IPS DF 19.7 (cell line): Measurements from ENCODE around the gene NPAS4.
"Not testable (repeated sequence)": the region's sequence is repeated elsewhere in the genome, so short reads cannot be mapped to it uniquely, and the experiment has no call there.

Source experiments
- DNase-seq: peaks from one replicate; pipeline ENCODE4 v3.0.0-alpha.2; 2013; ENCODE audit warnings: low read depth, low spot score

NPAS4 gene

GRCh38 chr11:66454247-66454646 lies 33.4 kb downstream of the NPAS4 start:
- no peak for DNase-seq

GRCh38 chr11:66454828-66455227 lies 34.0 kb downstream of the NPAS4 start:
- no peak for DNase-seq

- DNase-seq, result no peak
Observed at GRCh38 chr11:66457826-66458225, 37.0 kb downstream of the NPAS4 start.

- no peak for DNase-seq
Observed at GRCh38 chr11:66459138-66459778, 38.4 kb downstream of the NPAS4 start.

- no peak for DNase-seq
Observed at GRCh38 chr11:66462010-66462409, 41.2 kb downstream of the NPAS4 start.

DNA sequence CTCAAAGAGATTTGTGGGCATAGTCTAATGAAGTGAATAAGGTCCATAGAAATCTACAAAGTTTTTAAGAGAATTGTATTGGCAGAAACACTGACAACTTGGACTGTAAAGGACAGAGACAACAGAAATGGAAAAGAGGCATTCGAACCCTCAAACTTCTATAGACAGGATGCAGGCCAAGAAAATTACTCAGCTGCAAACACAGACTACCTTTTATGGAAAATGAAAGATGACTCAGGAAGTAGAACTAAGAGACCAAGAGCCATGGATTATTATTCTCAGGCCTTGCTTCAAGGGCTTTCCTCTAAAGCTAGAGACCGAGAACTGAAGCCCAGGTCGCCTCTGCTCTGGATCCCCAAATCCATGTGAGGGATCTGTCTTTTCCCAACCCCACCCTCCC lies 42.1 kb downstream of the NPAS4 start:
- DNase-seq, result no peak

DNA sequence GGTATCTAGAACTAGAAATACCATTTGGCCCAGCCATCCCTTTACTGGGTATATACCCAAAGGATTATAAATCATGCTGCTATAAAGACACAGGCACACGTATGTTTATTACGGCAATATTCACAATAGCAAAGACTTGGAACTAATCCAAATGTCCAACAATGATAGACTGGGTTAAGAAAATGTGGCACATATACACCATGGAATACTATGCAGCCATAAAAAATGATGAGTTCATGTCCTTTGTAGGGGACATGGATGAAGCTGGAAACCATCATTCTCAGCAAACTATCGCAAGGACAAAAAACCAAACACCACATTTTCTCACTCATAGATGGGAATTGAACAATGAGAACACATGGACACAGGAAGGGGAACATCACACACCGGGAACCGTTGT lies 43.3 kb downstream of the NPAS4 start:
- DNase-seq, result not testable (repeated sequence)

DNA sequence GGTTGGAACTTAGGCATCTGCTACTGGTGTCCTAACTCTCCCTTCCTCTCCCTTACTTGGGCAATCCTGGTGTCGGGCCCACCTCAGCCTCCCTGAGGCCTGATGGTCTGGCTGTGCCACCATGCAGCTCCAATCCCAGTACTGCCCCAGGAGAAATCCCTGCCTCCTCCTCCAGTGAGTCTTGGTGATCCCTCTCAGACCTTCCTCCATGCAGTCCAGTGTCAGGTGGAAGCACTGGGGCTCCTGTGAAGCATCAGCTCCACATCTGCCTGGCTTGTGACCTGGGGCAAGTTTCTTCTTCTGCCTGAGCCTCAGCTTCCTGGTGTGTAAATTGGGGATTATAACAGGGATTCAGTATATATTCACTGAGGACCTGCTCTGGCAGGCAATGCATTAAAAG lies 44.1 kb downstream of the NPAS4 start:
- DNase-seq, result no peak

- DNase-seq, result no peak
Observed at GRCh38 chr11:66465373-66466224, 44.8 kb downstream of the NPAS4 start.

- peak; percentile 50 for DNase-seq
Observed at GRCh38 chr11:66466225-66467033, 45.6 kb downstream of the NPAS4 start, which contains the start of gene PELI3. TSS of gene PELI3 (plus strand) at chr11:66466905. CDS start at chr11:66468129, 1,224 bp downstream.

GRCh38 chr11:66467034-66467659 lies 46.3 kb downstream of the NPAS4 start:
- DNase-seq, result no peak

GRCh38 chr11:66467756-66468155 lies 46.9 kb downstream of the NPAS4 start:
- DNase-seq, result no peak

DNA sequence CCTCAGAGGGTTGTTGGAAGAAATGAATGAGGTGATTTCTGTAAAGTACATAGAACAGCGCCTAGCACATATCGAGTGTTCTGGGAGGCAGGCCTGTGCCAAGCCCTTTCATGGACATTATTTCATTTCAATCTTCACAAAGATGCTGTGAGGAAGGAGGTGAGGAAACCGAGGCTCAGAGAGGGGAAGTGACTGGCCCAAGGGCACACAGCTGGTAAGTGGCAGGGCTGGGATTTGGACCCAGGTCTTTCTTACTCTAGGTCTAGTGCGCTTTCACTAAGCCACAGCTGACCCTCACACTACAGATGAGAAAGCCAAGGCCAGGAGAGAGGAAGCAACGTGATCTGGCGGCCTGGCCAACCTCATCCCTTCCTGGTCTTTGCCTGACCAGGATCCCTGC lies 47.9 kb downstream of the NPAS4 start:
- DNase-seq, result no peak

- DNase-seq, result no peak
Observed at GRCh38 chr11:66469441-66469840, 48.6 kb downstream of the NPAS4 start.

- DNase-seq, result no peak
Observed at GRCh38 chr11:66470015-66470414, 49.2 kb downstream of the NPAS4 start.

GRCh38 chr11:66471142-66471541 lies 50.3 kb downstream of the NPAS4 start:
- DNase-seq, result no peak

DNA sequence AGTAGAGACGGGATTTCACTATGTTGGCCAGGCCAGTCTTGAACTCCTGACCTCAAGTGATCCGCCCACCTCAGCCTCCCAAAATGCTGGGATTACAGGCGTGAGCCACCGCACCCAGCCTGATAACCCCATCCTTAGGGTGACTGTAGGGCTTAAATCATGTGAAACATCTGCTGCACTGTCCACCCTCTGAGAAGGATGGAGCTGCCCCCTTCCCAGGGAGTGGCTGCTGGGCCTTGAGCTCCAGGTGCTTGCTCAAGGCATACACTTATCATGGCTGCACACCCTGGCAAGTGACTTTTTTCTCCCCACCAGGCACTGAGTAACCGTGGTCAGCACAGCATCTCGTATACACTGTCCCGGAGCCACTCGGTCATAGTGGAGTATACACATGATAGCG lies 51.2 kb downstream of the NPAS4 start:
- DNase-seq, result no peak

GRCh38 chr11:66473167-66473566 lies 52.3 kb downstream of the NPAS4 start:
- DNase-seq, result no peak

- no peak for DNase-seq
Observed at GRCh38 chr11:66473608-66474515, 53.0 kb downstream of the NPAS4 start.

- DNase-seq, result no peak
Observed at GRCh38 chr11:66475349-66476172, 54.7 kb downstream of the NPAS4 start.
